ENCODE measurements around the gene CLEC20A. TPM values are rescaled to one million over a fixed set of nuclear protein-coding genes. Genes with fewer than 3 reads are reported as not detected.

The CLEC20A gene
- total and polyA plus RNA-seq, 2 experiments from 2014 or later, result not detected

GRCh38 chr1:178483251-178483957 is 13.4 kb downstream of the CLEC20A start:
- no peaks in the 10 kb centered on the region for H3K9me2 ChIP-seq (ENCODE audit: insufficient read depth)

More at GRCh38 chr1:178483251-178483957, 13.4 kb downstream of the CLEC20A start:
- ATAC-seq (no peak), DNase-seq (ENCODE audit: low spot score) (no peak)
- no peaks in the 10 kb centered on the region for H4K20me1 ChIP-seq (replicated peaks; ENCODE audit: insufficient read depth)
- Mint-ChIP-seq H3K36me3 (ENCODE audit: low read depth) (peaks cover 7% of the 10 kb centered on the region), H3K4me1 (peaks cover 6% of the 10 kb centered on the region), H3K4me3 (no peak overlapping the region), H3K27ac (peak overlapping the region; percentile 63; the same call in 1 of the 2 replicates), H3K27me3 (ENCODE audit: insufficient read depth, low read depth, poor library complexity) (peaks cover 10% of the 10 kb centered on the region), H3K9me3 (no peaks in the 10 kb centered on the region)
- 0 out of 2 replicates have a peak, but pooled peaks cover 6% of the 10 kb centered on the region for H3F3A ChIP-seq (replicated peaks; ENCODE audit: low read depth)
- no peak overlapping the region for H3K4me3 ChIP-seq
- no peak overlapping the region for H2AFZ ChIP-seq
- no peak overlapping the region for H3K4me2 ChIP-seq
- H3K27me3 ChIP-seq (ENCODE audit: insufficient read depth), result no peaks in the 10 kb centered on the region
- TF ChIP-seq JUNB (IDR thresholded peaks at IDR 0.05; ENCODE audit: unreplicated experiment) (no peak), ZNF114 (CRISPR knock-in tag; IDR thresholded peaks at IDR 0.05) (no peak), ETS1 (IDR thresholded peaks at IDR 0.05) (no peak), ZNF331 (CRISPR knock-in tag; IDR thresholded peaks at IDR 0.05; ENCODE audit: low read depth) (no peak)
- TF ChIP-seq, protein P1, sequence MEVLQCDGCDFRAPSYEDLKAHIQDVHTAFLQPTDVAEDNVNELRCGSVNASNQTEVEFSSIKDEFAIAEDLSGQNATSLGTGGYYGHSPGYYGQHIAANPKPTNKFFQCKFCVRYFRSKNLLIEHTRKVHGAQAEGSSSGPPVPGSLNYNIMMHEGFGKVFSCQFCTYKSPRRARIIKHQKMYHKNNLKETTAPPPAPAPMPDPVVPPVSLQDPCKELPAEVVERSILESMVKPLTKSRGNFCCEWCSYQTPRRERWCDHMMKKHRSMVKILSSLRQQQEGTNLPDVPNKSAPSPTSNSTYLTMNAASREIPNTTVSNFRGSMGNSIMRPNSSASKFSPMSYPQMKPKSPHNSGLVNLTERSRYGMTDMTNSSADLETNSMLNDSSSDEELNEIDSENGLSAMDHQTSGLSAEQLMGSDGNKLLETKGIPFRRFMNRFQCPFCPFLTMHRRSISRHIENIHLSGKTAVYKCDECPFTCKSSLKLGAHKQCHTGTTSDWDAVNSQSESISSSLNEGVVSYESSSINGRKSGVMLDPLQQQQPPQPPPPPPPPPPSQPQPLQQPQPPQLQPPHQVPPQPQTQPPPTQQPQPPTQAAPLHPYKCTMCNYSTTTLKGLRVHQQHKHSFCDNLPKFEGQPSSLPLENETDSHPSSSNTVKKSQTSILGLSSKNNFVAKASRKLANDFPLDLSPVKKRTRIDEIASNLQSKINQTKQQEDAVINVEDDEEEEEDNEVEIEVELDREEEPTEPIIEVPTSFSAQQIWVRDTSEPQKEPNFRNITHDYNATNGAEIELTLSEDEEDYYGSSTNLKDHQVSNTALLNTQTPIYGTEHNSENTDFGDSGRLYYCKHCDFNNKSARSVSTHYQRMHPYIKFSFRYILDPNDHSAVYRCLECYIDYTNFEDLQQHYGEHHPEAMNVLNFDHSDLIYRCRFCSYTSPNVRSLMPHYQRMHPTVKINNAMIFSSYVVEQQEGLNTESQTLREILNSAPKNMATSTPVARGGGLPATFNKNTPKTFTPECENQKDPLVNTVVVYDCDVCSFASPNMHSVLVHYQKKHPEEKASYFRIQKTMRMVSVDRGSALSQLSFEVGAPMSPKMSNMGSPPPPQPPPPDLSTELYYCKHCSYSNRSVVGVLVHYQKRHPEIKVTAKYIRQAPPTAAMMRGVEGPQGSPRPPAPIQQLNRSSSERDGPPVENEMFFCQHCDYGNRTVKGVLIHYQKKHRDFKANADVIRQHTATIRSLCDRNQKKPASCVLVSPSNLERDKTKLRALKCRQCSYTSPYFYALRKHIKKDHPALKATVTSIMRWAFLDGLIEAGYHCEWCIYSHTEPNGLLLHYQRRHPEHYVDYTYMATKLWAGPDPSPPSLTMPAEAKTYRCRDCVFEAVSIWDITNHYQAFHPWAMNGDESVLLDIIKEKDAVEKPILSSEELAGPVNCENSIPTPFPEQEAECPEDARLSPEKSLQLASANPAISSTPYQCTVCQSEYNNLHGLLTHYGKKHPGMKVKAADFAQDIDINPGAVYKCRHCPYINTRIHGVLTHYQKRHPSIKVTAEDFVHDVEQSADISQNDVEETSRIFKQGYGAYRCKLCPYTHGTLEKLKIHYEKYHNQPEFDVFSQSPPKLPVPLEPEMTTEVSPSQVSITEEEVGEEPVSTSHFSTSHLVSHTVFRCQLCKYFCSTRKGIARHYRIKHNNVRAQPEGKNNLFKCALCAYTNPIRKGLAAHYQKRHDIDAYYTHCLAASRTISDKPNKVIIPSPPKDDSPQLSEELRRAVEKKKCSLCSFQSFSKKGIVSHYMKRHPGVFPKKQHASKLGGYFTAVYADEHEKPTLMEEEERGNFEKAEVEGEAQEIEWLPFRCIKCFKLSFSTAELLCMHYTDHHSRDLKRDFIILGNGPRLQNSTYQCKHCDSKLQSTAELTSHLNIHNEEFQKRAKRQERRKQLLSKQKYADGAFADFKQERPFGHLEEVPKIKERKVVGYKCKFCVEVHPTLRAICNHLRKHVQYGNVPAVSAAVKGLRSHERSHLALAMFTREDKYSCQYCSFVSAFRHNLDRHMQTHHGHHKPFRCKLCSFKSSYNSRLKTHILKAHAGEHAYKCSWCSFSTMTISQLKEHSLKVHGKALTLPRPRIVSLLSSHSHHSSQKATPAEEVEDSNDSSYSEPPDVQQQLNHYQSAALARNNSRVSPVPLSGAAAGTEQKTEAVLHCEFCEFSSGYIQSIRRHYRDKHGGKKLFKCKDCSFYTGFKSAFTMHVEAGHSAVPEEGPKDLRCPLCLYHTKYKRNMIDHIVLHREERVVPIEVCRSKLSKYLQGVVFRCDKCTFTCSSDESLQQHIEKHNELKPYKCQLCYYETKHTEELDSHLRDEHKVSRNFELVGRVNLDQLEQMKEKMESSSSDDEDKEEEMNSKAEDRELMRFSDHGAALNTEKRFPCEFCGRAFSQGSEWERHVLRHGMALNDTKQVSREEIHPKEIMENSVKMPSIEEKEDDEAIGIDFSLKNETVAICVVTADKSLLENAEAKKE (CRISPR knock-in tag; IDR thresholded peaks at IDR 0.05), result no peak
- TF ChIP-seq, protein P2, sequence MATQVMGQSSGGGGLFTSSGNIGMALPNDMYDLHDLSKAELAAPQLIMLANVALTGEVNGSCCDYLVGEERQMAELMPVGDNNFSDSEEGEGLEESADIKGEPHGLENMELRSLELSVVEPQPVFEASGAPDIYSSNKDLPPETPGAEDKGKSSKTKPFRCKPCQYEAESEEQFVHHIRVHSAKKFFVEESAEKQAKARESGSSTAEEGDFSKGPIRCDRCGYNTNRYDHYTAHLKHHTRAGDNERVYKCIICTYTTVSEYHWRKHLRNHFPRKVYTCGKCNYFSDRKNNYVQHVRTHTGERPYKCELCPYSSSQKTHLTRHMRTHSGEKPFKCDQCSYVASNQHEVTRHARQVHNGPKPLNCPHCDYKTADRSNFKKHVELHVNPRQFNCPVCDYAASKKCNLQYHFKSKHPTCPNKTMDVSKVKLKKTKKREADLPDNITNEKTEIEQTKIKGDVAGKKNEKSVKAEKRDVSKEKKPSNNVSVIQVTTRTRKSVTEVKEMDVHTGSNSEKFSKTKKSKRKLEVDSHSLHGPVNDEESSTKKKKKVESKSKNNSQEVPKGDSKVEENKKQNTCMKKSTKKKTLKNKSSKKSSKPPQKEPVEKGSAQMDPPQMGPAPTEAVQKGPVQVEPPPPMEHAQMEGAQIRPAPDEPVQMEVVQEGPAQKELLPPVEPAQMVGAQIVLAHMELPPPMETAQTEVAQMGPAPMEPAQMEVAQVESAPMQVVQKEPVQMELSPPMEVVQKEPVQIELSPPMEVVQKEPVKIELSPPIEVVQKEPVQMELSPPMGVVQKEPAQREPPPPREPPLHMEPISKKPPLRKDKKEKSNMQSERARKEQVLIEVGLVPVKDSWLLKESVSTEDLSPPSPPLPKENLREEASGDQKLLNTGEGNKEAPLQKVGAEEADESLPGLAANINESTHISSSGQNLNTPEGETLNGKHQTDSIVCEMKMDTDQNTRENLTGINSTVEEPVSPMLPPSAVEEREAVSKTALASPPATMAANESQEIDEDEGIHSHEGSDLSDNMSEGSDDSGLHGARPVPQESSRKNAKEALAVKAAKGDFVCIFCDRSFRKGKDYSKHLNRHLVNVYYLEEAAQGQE (IDR thresholded peaks at IDR 0.05; ENCODE audit: unreplicated experiment), result no peak
- TF ChIP-seq, protein P3, sequence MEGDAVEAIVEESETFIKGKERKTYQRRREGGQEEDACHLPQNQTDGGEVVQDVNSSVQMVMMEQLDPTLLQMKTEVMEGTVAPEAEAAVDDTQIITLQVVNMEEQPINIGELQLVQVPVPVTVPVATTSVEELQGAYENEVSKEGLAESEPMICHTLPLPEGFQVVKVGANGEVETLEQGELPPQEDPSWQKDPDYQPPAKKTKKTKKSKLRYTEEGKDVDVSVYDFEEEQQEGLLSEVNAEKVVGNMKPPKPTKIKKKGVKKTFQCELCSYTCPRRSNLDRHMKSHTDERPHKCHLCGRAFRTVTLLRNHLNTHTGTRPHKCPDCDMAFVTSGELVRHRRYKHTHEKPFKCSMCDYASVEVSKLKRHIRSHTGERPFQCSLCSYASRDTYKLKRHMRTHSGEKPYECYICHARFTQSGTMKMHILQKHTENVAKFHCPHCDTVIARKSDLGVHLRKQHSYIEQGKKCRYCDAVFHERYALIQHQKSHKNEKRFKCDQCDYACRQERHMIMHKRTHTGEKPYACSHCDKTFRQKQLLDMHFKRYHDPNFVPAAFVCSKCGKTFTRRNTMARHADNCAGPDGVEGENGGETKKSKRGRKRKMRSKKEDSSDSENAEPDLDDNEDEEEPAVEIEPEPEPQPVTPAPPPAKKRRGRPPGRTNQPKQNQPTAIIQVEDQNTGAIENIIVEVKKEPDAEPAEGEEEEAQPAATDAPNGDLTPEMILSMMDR (conservative IDR thresholded peaks at IDR 0.05; ENCODE audit: low read depth in 2 of 2), result no peak
- no peak overlapping the region for H3K27ac ChIP-seq (ENCODE audit: low read depth)
- H3K79me2 ChIP-seq (replicated peaks; ENCODE audit: insufficient read depth), result no peaks in the 10 kb centered on the region
- no peaks in the 10 kb centered on the region for H3K36me3 ChIP-seq (ENCODE audit: insufficient read depth)
- no peaks in the 10 kb centered on the region for H3K4me1 ChIP-seq (ENCODE audit: insufficient read depth)

Data from GM23338 (cell line).